ENCODE results near the gene NLRC5.
"Not testable (repeated sequence)": the region's sequence is repeated elsewhere in the genome, so short reads cannot be mapped to it uniquely, and the experiment has no call there.

NLRC5 gene

GRCh38 chr16:57084257-57084770 is 95.0 kb downstream of the NLRC5 start:
- DNase-seq, result peak; percentile 83

GRCh38 chr16:57084996-57085395 is 95.6 kb downstream of the NLRC5 start:
- no peak for DNase-seq

GRCh38 chr16:57087003-57087402 is 97.6 kb downstream of the NLRC5 start:
- DNase-seq, result no peak

- DNase-seq, result no peak
Observed at GRCh38 chr16:57089406-57089805, 100.0 kb downstream of the NLRC5 start.

GRCh38 chr16:57091200-57091974 is 102.0 kb downstream of the NLRC5 start:
- DNase-seq, result no peak

GRCh38 chr16:57091975-57092785 is 102.8 kb downstream of the NLRC5 start, which contains the start of gene CPNE2:
Gene CPNE2, plus strand, starts transcription at chr16:57092583. Its CDS starts 18,160 bp downstream, at chr16:57110743.
- no peak for DNase-seq

GRCh38 chr16:57092786-57093411 is 103.5 kb downstream of the NLRC5 start:
- peak; percentile 44 for DNase-seq

- DNase-seq, result no peak
Observed at GRCh38 chr16:57093666-57094564, 104.6 kb downstream of the NLRC5 start.

GRCh38 chr16:57094911-57095310 is 105.6 kb downstream of the NLRC5 start:
- DNase-seq, result no peak

GRCh38 chr16:57096192-57096591 is 106.8 kb downstream of the NLRC5 start:
- no peak for DNase-seq

- DNase-seq, result no peak
Observed at GRCh38 chr16:57096793-57097192, 107.4 kb downstream of the NLRC5 start.

- DNase-seq, result no peak
Observed at GRCh38 chr16:57098188-57098841, 109.0 kb downstream of the NLRC5 start.

- not testable (repeated sequence) for DNase-seq
Observed at GRCh38 chr16:57099965-57100364, 110.6 kb downstream of the NLRC5 start.

GRCh38 chr16:57100445-57100844 is 111.1 kb downstream of the NLRC5 start:
- DNase-seq, result no peak

- DNase-seq, result no peak
Observed at GRCh38 chr16:57102888-57103851, 113.8 kb downstream of the NLRC5 start.

- no peak for DNase-seq
Observed at GRCh38 chr16:57104706-57105105, 115.3 kb downstream of the NLRC5 start.

GRCh38 chr16:57105184-57105583 is 115.8 kb downstream of the NLRC5 start:
- DNase-seq, result no peak

- DNase-seq, result no peak
Observed at GRCh38 chr16:57106767-57107166, 117.4 kb downstream of the NLRC5 start.

- DNase-seq, result no peak
Observed at GRCh38 chr16:57107321-57107922, 118.1 kb downstream of the NLRC5 start.

- DNase-seq, result no peak
Observed at GRCh38 chr16:57108432-57108831, 119.1 kb downstream of the NLRC5 start.
